DND-41 (cell line): ENCODE results near the gene PLCL1.

Experiments
- EZH2 ChIP-seq: IDR thresholded peaks from 3 replicates; pipeline ENCODE4 v1.6.1; 2012; ENCODE audit warnings: borderline replicate concordance, low read depth, mild to moderate bottlenecking, moderate library complexity, low read length, inconsistent platforms; ENCODE audit not compliant: severe bottlenecking
- TF ChIP-seq, protein P1 (sequence below): IDR thresholded peaks from 2 replicates; pipeline ENCODE4 v1.5.1; 2012; ENCODE audit warnings: borderline replicate concordance, low read length, moderate library complexity, mild to moderate bottlenecking; ENCODE audit not compliant: poor library complexity, severe bottlenecking; ENCODE audit errors: extremely low read depth

DNA sequence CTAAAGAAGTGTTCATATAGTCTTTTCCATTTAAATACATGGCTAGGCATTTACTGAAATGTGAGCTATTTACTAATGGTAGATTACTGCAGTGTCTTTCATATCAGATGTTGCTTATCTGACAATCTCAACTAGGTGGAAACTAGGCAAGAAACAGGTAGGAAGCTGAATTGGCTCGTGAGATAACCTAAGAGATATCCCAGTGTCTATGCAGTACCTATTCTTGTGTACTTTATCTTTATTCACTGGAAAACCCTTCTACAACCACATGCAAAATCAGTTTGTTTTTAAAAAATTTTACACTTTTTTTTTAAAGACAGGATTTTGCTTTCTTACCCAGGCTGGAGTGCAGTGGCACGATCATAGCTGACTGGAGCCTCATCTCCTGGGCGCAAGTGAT is 63.8 kb downstream of the PLCL1 start:
- TF ChIP-seq, protein P1, sequence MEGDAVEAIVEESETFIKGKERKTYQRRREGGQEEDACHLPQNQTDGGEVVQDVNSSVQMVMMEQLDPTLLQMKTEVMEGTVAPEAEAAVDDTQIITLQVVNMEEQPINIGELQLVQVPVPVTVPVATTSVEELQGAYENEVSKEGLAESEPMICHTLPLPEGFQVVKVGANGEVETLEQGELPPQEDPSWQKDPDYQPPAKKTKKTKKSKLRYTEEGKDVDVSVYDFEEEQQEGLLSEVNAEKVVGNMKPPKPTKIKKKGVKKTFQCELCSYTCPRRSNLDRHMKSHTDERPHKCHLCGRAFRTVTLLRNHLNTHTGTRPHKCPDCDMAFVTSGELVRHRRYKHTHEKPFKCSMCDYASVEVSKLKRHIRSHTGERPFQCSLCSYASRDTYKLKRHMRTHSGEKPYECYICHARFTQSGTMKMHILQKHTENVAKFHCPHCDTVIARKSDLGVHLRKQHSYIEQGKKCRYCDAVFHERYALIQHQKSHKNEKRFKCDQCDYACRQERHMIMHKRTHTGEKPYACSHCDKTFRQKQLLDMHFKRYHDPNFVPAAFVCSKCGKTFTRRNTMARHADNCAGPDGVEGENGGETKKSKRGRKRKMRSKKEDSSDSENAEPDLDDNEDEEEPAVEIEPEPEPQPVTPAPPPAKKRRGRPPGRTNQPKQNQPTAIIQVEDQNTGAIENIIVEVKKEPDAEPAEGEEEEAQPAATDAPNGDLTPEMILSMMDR = no peak
- no peak for TF ChIP-seq EZH2
